Measurements from ENCODE around the gene LCLAT1. TPM values are rescaled to one million over a fixed set of nuclear protein-coding genes. Genes with fewer than 3 reads are reported as not detected.

Gene LCLAT1
- total RNA-seq, 1 experiment from 2014 or later = 21.7 TPM

GRCh38 chr2:30626397-30626796 is 179.4 kb downstream of the LCLAT1 start:
- Histone ChIP-seq H3K9ac (ENCODE audit: low read length) (no peak overlapping the region), H3K79me2 (ENCODE audit: low read length) (no peaks in the 10 kb centered on the region), H3K27me3 (ENCODE audit: low read length) (no peaks in the 10 kb centered on the region), H3K4me3 (ENCODE audit: low read length) (no peak overlapping the region), H3K9me2 (replicated peaks; ENCODE audit: insufficient read depth, low read length) (no peaks in the 10 kb centered on the region), H3K4me1 (ENCODE audit: low read length) (peaks cover 8% of the 10 kb centered on the region; the same call in 1 of the 2 replicates), H3K9me3 (ENCODE audit: low read length) (no peaks in the 10 kb centered on the region), H3K4me2 (ENCODE audit: low read depth, low read length, poor library complexity, severe bottlenecking) (no peak overlapping the region), H3K36me3 (ENCODE audit: insufficient read depth, low read length) (no peaks in the 10 kb centered on the region), H3K27ac (ENCODE audit: low read length) (no peak overlapping the region), H4K20me1 (ENCODE audit: insufficient read depth, low read depth, low read length) (no peaks in the 10 kb centered on the region), H2AFZ (ENCODE audit: low read length) (no peak overlapping the region)
- DNase-seq = no peak

GRCh38 chr2:30627151-30627550 is 180.1 kb downstream of the LCLAT1 start:
- no peak overlapping the region for H3K27ac ChIP-seq (ENCODE audit: low read length)
- no peaks in the 10 kb centered on the region for H3K36me3 ChIP-seq (ENCODE audit: insufficient read depth, low read length)
- H3K4me2 ChIP-seq (ENCODE audit: low read depth, low read length, poor library complexity, severe bottlenecking) = no peak overlapping the region
- no peak overlapping the region for H3K4me3 ChIP-seq (ENCODE audit: low read length)
- peaks cover 8% of the 10 kb centered on the region; the same call in 1 of the 2 replicates for H3K4me1 ChIP-seq (ENCODE audit: low read length)
- H4K20me1 ChIP-seq (ENCODE audit: insufficient read depth, low read depth, low read length) = no peaks in the 10 kb centered on the region
- H2AFZ ChIP-seq (ENCODE audit: low read length) = no peak overlapping the region
- no peaks in the 10 kb centered on the region for H3K9me2 ChIP-seq (replicated peaks; ENCODE audit: insufficient read depth, low read length)
- H3K9ac ChIP-seq (ENCODE audit: low read length) = no peak overlapping the region
- no peak for DNase-seq
- no peaks in the 10 kb centered on the region for H3K27me3 ChIP-seq (ENCODE audit: low read length)
- H3K79me2 ChIP-seq (ENCODE audit: low read length) = no peaks in the 10 kb centered on the region
- H3K9me3 ChIP-seq (ENCODE audit: low read length) = no peaks in the 10 kb centered on the region

GRCh38 chr2:30628341-30628740 is 181.3 kb downstream of the LCLAT1 start:
- Histone ChIP-seq H3K4me2 (ENCODE audit: low read depth, low read length, poor library complexity, severe bottlenecking) (no peak overlapping the region), H2AFZ (ENCODE audit: low read length) (no peak overlapping the region), H3K79me2 (ENCODE audit: low read length) (no peaks in the 10 kb centered on the region), H3K27ac (ENCODE audit: low read length) (no peak overlapping the region), H3K4me3 (ENCODE audit: low read length) (no peak overlapping the region), H3K9me3 (ENCODE audit: low read length) (no peaks in the 10 kb centered on the region), H3K9me2 (replicated peaks; ENCODE audit: insufficient read depth, low read length) (no peaks in the 10 kb centered on the region), H3K4me1 (ENCODE audit: low read length) (peaks cover 8% of the 10 kb centered on the region; the same call in 1 of the 2 replicates), H4K20me1 (ENCODE audit: insufficient read depth, low read depth, low read length) (no peaks in the 10 kb centered on the region), H3K27me3 (ENCODE audit: low read length) (no peaks in the 10 kb centered on the region), H3K36me3 (ENCODE audit: insufficient read depth, low read length) (no peaks in the 10 kb centered on the region), H3K9ac (ENCODE audit: low read length) (no peak overlapping the region)
- DNase-seq = no peak

GRCh38 chr2:30629866-30630265 is 182.8 kb downstream of the LCLAT1 start:
- DNase-seq = no peak
- no peak overlapping the region for H3K9ac ChIP-seq (ENCODE audit: low read length)

GRCh38 chr2:30631051-30631671 is 184.1 kb downstream of the LCLAT1 start:
- H3K36me3 ChIP-seq (ENCODE audit: insufficient read depth, low read length) = no peaks in the 10 kb centered on the region
- no peaks in the 10 kb centered on the region for H3K27me3 ChIP-seq (ENCODE audit: low read length)
- H3K79me2 ChIP-seq (ENCODE audit: low read length) = no peaks in the 10 kb centered on the region
- H3K9me2 ChIP-seq (replicated peaks; ENCODE audit: insufficient read depth, low read length) = no peaks in the 10 kb centered on the region
- H4K20me1 ChIP-seq (ENCODE audit: insufficient read depth, low read depth, low read length) = no peaks in the 10 kb centered on the region
- H3K4me3 ChIP-seq (ENCODE audit: low read length) = no peak overlapping the region
- H3K27ac ChIP-seq (ENCODE audit: low read length) = no peak overlapping the region
- H3K4me1 ChIP-seq (ENCODE audit: low read length) = peaks cover 8% of the 10 kb centered on the region; the same call in 1 of the 2 replicates
- H3K4me2 ChIP-seq (ENCODE audit: low read depth, low read length, poor library complexity, severe bottlenecking) = no peak overlapping the region
- no peaks in the 10 kb centered on the region for H3K9me3 ChIP-seq (ENCODE audit: low read length)
- no peak for DNase-seq
- H3K9ac ChIP-seq (ENCODE audit: low read length) = no peak overlapping the region
- H2AFZ ChIP-seq (ENCODE audit: low read length) = no peak overlapping the region

More at GRCh38 chr2:30629866-30630265, 182.8 kb downstream of the LCLAT1 start:
- Histone ChIP-seq H3K9me2 (replicated peaks; ENCODE audit: insufficient read depth, low read length) (no peaks in the 10 kb centered on the region), H3K27me3 (ENCODE audit: low read length) (no peaks in the 10 kb centered on the region), H3K4me3 (ENCODE audit: low read length) (no peak overlapping the region), H3K4me2 (ENCODE audit: low read depth, low read length, poor library complexity, severe bottlenecking) (no peak overlapping the region), H3K4me1 (ENCODE audit: low read length) (peaks cover 8% of the 10 kb centered on the region; the same call in 1 of the 2 replicates), H3K79me2 (ENCODE audit: low read length) (no peaks in the 10 kb centered on the region), H3K9me3 (ENCODE audit: low read length) (no peaks in the 10 kb centered on the region), H4K20me1 (ENCODE audit: insufficient read depth, low read depth, low read length) (no peaks in the 10 kb centered on the region), H3K36me3 (ENCODE audit: insufficient read depth, low read length) (no peaks in the 10 kb centered on the region), H2AFZ (ENCODE audit: low read length) (no peak overlapping the region), H3K27ac (ENCODE audit: low read length) (no peak overlapping the region)

- no peaks in the 10 kb centered on the region for H3K27me3 ChIP-seq (ENCODE audit: low read length)
- peaks cover 5% of the 10 kb centered on the region; the same call in 1 of the 2 replicates for H3K4me1 ChIP-seq (ENCODE audit: low read length)
- no peak overlapping the region for H3K9ac ChIP-seq (ENCODE audit: low read length)
- H3K4me2 ChIP-seq (ENCODE audit: low read depth, low read length, poor library complexity, severe bottlenecking) = no peak overlapping the region
- no peaks in the 10 kb centered on the region for H3K9me3 ChIP-seq (ENCODE audit: low read length)
- H3K79me2 ChIP-seq (ENCODE audit: low read length) = no peaks in the 10 kb centered on the region
- H4K20me1 ChIP-seq (ENCODE audit: insufficient read depth, low read depth, low read length) = no peaks in the 10 kb centered on the region
- no peak for DNase-seq
- no peaks in the 10 kb centered on the region for H3K36me3 ChIP-seq (ENCODE audit: insufficient read depth, low read length)
- H3K4me3 ChIP-seq (ENCODE audit: low read length) = no peak overlapping the region
- H3K9me2 ChIP-seq (replicated peaks; ENCODE audit: insufficient read depth, low read length) = no peaks in the 10 kb centered on the region
- H3K27ac ChIP-seq (ENCODE audit: low read length) = no peak overlapping the region
- H2AFZ ChIP-seq (ENCODE audit: low read length) = no peak overlapping the region
Observed at GRCh38 chr2:30633039-30633438, 186.0 kb downstream of the LCLAT1 start.

- H3K9me2 ChIP-seq (replicated peaks; ENCODE audit: insufficient read depth, low read length) = no peaks in the 10 kb centered on the region
- no peaks in the 10 kb centered on the region for H3K27me3 ChIP-seq (ENCODE audit: low read length)
- no peak overlapping the region for H3K27ac ChIP-seq (ENCODE audit: low read length)
- DNase-seq = no peak
- H3K9ac ChIP-seq (ENCODE audit: low read length) = no peak overlapping the region
- no peak overlapping the region for H3K4me3 ChIP-seq (ENCODE audit: low read length)
- H3K36me3 ChIP-seq (ENCODE audit: insufficient read depth, low read length) = no peaks in the 10 kb centered on the region
- no peaks in the 10 kb centered on the region for H4K20me1 ChIP-seq (ENCODE audit: insufficient read depth, low read depth, low read length)
- no peaks in the 10 kb centered on the region for H3K79me2 ChIP-seq (ENCODE audit: low read length)
- H2AFZ ChIP-seq (ENCODE audit: low read length) = no peak overlapping the region
- no peak overlapping the region for H3K4me2 ChIP-seq (ENCODE audit: low read depth, low read length, poor library complexity, severe bottlenecking)
- H3K4me1 ChIP-seq (ENCODE audit: low read length) = no peaks in the 10 kb centered on the region
- no peaks in the 10 kb centered on the region for H3K9me3 ChIP-seq (ENCODE audit: low read length)
Observed at GRCh38 chr2:30636311-30636710, 189.3 kb downstream of the LCLAT1 start.

- Histone ChIP-seq H3K4me2 (ENCODE audit: low read depth, low read length, poor library complexity, severe bottlenecking) (no peak overlapping the region), H3K4me3 (ENCODE audit: low read length) (no peak overlapping the region), H3K79me2 (ENCODE audit: low read length) (no peaks in the 10 kb centered on the region), H3K9me3 (ENCODE audit: low read length) (no peaks in the 10 kb centered on the region), H2AFZ (ENCODE audit: low read length) (no peak overlapping the region), H3K36me3 (ENCODE audit: insufficient read depth, low read length) (no peaks in the 10 kb centered on the region), H4K20me1 (ENCODE audit: insufficient read depth, low read depth, low read length) (no peaks in the 10 kb centered on the region), H3K27ac (ENCODE audit: low read length) (no peak overlapping the region), H3K27me3 (ENCODE audit: low read length) (no peaks in the 10 kb centered on the region), H3K4me1 (ENCODE audit: low read length) (no peaks in the 10 kb centered on the region), H3K9me2 (replicated peaks; ENCODE audit: insufficient read depth, low read length) (no peaks in the 10 kb centered on the region), H3K9ac (ENCODE audit: low read length) (no peak overlapping the region)
- DNase-seq = no peak
Observed at GRCh38 chr2:30639836-30640235, 192.8 kb downstream of the LCLAT1 start.

All from Karpas-422 (cell line).